ENCODE measurements around the gene PARP12.

The PARP12 gene

DNA sequence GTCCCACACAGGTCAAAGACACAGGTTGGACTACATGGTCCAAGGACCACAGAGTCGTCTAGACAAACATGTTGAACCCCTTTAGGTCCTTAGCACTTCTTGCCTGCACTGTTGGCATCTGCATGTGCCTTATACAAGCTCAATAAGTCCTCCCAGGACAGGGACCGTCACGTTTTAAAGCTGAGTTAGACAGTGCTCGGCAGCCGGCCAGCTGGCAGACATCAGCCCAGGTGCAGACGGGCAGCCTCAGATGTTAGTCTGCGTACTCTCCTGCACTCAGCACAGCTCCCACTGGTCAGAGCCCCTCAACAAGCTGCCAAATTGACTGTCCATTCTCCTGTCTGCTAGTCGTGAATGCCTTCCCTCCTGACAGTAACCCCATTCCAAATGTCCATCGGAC lies 34.9 kb downstream of the PARP12 start:
- no peak overlapping the region for H3K27ac ChIP-seq (ENCODE audit: low read depth, low read length, poor library complexity, severe bottlenecking)
- no peaks in the 10 kb centered on the region for H3K9me2 ChIP-seq (ENCODE audit: low read depth, low read length)
- H3K79me2 ChIP-seq (ENCODE audit: insufficient read depth, low read length) = no peaks in the 10 kb centered on the region
- H2AFZ ChIP-seq (ENCODE audit: low read length) = no peak overlapping the region
- no peaks in the 10 kb centered on the region for H4K20me1 ChIP-seq (ENCODE audit: insufficient read depth, low read length)
- no peak for TF ChIP-seq EZH2 (IDR thresholded peaks at IDR 0.05; ENCODE audit: borderline replicate concordance, low read length)
- TF ChIP-seq, protein P1, sequence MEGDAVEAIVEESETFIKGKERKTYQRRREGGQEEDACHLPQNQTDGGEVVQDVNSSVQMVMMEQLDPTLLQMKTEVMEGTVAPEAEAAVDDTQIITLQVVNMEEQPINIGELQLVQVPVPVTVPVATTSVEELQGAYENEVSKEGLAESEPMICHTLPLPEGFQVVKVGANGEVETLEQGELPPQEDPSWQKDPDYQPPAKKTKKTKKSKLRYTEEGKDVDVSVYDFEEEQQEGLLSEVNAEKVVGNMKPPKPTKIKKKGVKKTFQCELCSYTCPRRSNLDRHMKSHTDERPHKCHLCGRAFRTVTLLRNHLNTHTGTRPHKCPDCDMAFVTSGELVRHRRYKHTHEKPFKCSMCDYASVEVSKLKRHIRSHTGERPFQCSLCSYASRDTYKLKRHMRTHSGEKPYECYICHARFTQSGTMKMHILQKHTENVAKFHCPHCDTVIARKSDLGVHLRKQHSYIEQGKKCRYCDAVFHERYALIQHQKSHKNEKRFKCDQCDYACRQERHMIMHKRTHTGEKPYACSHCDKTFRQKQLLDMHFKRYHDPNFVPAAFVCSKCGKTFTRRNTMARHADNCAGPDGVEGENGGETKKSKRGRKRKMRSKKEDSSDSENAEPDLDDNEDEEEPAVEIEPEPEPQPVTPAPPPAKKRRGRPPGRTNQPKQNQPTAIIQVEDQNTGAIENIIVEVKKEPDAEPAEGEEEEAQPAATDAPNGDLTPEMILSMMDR (IDR thresholded peaks at IDR 0.05; ENCODE audit: low read length) = no peak
- no peaks in the 10 kb centered on the region for H3K9me3 ChIP-seq (ENCODE audit: low read length)
- H3K4me2 ChIP-seq (ENCODE audit: low read length) = no peak overlapping the region
- no peak overlapping the region for H3K4me3 ChIP-seq (ENCODE audit: low read depth, low read length, poor library complexity, severe bottlenecking)
- H3K27me3 ChIP-seq (ENCODE audit: insufficient read depth, low read length) = no peaks in the 10 kb centered on the region
- no peaks in the 10 kb centered on the region for H3F3A ChIP-seq (ENCODE audit: insufficient read depth, low read length)
- H3K36me3 ChIP-seq (ENCODE audit: insufficient read depth, low read length) = peaks cover 27% of the 10 kb centered on the region
- no peaks in the 10 kb centered on the region for H3K4me1 ChIP-seq (ENCODE audit: insufficient read depth, low read length, severe bottlenecking)
- H3K9ac ChIP-seq (ENCODE audit: low read length) = no peak overlapping the region

DNA sequence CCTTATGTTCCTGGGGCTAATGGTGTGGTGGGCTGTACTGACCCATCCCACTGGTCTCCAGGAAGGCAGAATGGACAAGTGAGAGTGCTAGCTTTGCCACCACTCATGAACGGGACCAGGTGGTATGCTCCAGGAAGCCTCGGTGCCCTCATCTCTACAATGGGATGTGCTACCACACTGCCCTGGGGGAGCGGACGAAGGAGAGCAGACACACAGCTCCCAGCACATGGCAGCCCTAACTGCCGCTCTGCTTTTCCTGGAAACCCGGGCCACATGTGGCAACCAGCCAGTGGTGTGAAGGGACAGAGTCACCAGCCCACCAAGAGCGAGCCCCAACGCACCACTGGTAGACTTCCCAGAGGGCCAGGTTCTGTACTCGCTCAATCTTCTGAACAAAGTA lies 35.8 kb downstream of the PARP12 start:
- Histone ChIP-seq H3F3A (ENCODE audit: insufficient read depth, low read length) (no peaks in the 10 kb centered on the region), H3K27ac (ENCODE audit: low read depth, low read length, poor library complexity, severe bottlenecking) (no peak overlapping the region), H3K79me2 (ENCODE audit: insufficient read depth, low read length) (no peaks in the 10 kb centered on the region), H3K36me3 (ENCODE audit: insufficient read depth, low read length) (peaks cover 32% of the 10 kb centered on the region), H3K9ac (ENCODE audit: low read length) (no peak overlapping the region), H3K9me3 (ENCODE audit: low read length) (no peaks in the 10 kb centered on the region), H3K9me2 (ENCODE audit: low read depth, low read length) (no peaks in the 10 kb centered on the region), H3K4me1 (ENCODE audit: insufficient read depth, low read length, severe bottlenecking) (no peaks in the 10 kb centered on the region), H4K20me1 (ENCODE audit: insufficient read depth, low read length) (no peaks in the 10 kb centered on the region), H3K4me2 (ENCODE audit: low read length) (no peak overlapping the region), H2AFZ (ENCODE audit: low read length) (no peak overlapping the region), H3K27me3 (ENCODE audit: insufficient read depth, low read length) (no peaks in the 10 kb centered on the region), H3K4me3 (ENCODE audit: low read depth, low read length, poor library complexity, severe bottlenecking) (no peak overlapping the region)
- no peak for TF ChIP-seq EZH2 (IDR thresholded peaks at IDR 0.05; ENCODE audit: borderline replicate concordance, low read length)
- TF ChIP-seq, protein P1 (IDR thresholded peaks at IDR 0.05; ENCODE audit: low read length) = no peak

DNA sequence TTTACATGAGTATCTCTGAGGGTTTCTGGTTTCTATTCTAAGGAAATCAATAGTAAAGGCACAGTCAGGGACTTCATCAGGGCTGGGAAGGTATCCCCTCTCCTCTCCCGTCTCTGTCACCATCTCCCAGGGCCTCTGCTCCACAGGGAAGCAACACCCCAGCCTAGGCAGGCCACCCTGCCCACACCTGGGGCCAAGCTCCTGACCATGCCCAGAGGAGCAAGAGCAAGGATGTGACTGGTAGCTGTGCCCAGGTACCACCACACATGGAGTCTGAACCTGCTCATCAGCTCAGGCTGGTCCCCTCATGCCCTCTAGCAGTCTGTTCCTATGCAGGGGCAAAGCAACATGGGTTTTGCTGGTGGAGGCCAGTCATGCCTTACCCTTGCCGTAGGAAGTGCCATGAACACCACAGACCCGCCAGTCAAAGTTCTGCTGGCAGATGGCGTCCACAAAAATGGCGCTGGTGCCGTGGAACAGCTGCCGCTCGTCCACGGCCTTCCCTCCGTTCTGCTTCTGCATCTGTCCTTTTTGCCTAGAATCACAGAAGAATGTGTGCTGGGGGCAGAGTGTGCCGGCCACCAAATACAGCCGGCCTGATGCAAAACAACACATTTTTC lies 36.8 kb downstream of the PARP12 start:
- Histone ChIP-seq H3K9me3 (ENCODE audit: low read length) (no peaks in the 10 kb centered on the region), H3K27ac (ENCODE audit: low read depth, low read length, poor library complexity, severe bottlenecking) (no peak overlapping the region), H2AFZ (ENCODE audit: low read length) (no peak overlapping the region), H3K79me2 (ENCODE audit: insufficient read depth, low read length) (no peaks in the 10 kb centered on the region), H4K20me1 (ENCODE audit: insufficient read depth, low read length) (no peaks in the 10 kb centered on the region), H3K4me2 (ENCODE audit: low read length) (no peak overlapping the region), H3F3A (ENCODE audit: insufficient read depth, low read length) (no peaks in the 10 kb centered on the region), H3K4me3 (ENCODE audit: low read depth, low read length, poor library complexity, severe bottlenecking) (no peak overlapping the region), H3K9ac (ENCODE audit: low read length) (no peak overlapping the region), H3K27me3 (ENCODE audit: insufficient read depth, low read length) (no peaks in the 10 kb centered on the region), H3K36me3 (ENCODE audit: insufficient read depth, low read length) (peaks cover 32% of the 10 kb centered on the region), H3K4me1 (ENCODE audit: insufficient read depth, low read length, severe bottlenecking) (no peaks in the 10 kb centered on the region), H3K9me2 (ENCODE audit: low read depth, low read length) (no peaks in the 10 kb centered on the region)
- TF ChIP-seq, protein P1 (IDR thresholded peaks at IDR 0.05; ENCODE audit: low read length) = no peak
- TF ChIP-seq EZH2 (IDR thresholded peaks at IDR 0.05; ENCODE audit: borderline replicate concordance, low read length) = no peak
